CD14-positive monocyte (primary cell): Measurements from ENCODE around the gene UBR2. TPM values are rescaled to one million over a fixed set of nuclear protein-coding genes. Genes with fewer than 3 reads are reported as not detected.
A peak's percentile ranks its signal among the peaks of the same experiment; 100 is the strongest.

ENCODE experiments used
- DNase-seq, 3 donors: peaks; one replicate each; pipeline ENCODE4 v3.0.0-alpha.2; 2011 to 2022
- H2AFZ ChIP-seq: 2 replicates; pipeline ENCODE4 v1.6.0; 2012; ENCODE audit warnings: mild to moderate bottlenecking, low read depth, low read length, inconsistent platforms; ENCODE audit not compliant: insufficient read depth, poor library complexity, severe bottlenecking
- H3K27ac ChIP-seq, 2 donors: 1 replicate in 1 of 2; 2 replicates in 1 of 2; pipeline ENCODE4 v1.5.1; 2012 to 2013; ENCODE audit warnings: low read length in 2 of 2, control low read depth in 1 of 2, inconsistent platforms in 1 of 2, low read depth in 1 of 2, mild to moderate bottlenecking in 1 of 2
- H3K27me3 ChIP-seq, 2 donors: one replicate each; pipeline versions ENCODE4 v1.6.0 to v1.6.1; 2011 to 2013; ENCODE audit warnings: low read length in 2 of 2; ENCODE audit not compliant: control insufficient read depth in 2 of 2, insufficient read depth in 2 of 2
- H3K36me3 ChIP-seq, 2 donors: replicated peaks in 1 of 2; 1 replicate in 1 of 2; 2 replicates in 1 of 2; pipeline versions ENCODE4 v1.5.1 to v1.6.1; 2012 to 2013; ENCODE audit warnings: low read length in 2 of 2, control low read depth in 1 of 2, inconsistent platforms in 1 of 2, mild to moderate bottlenecking in 1 of 2; ENCODE audit not compliant: insufficient read depth in 2 of 2, control insufficient read depth in 1 of 2
- H3K4me1 ChIP-seq, 2 donors: 1 replicate in 1 of 2; 2 replicates in 1 of 2; pipeline versions ENCODE4 v1.5.1 to v1.6.1; 2012 to 2013; ENCODE audit warnings: low read length in 2 of 2, control low read depth in 1 of 2, inconsistent platforms in 1 of 2, mild to moderate bottlenecking in 1 of 2, moderate library complexity in 1 of 2; ENCODE audit not compliant: insufficient read depth in 2 of 2, control insufficient read depth in 1 of 2
- H3K4me2 ChIP-seq: replicated peaks from 2 replicates; pipeline ENCODE3; 2012; ENCODE audit warnings: low read length, moderate library complexity, mild to moderate bottlenecking; ENCODE audit not compliant: poor library complexity, severe bottlenecking; ENCODE audit errors: extremely low read depth
- H3K4me3 ChIP-seq, 3 experiments: fragments of 200-600 bp in 1 of 3; sonication (generic) in 1 of 3; replicated peaks in 1 of 3; 1 replicate in 2 of 3; 2 replicates in 1 of 3; pipeline ENCODE4 v1.5.1; 2011 to 2013; ENCODE audit warnings: low read length in 3 of 3, mild to moderate bottlenecking in 3 of 3, control low read depth in 2 of 3, low read depth in 2 of 3, inconsistent platforms in 1 of 3, moderate library complexity in 1 of 3
- H3K79me2 ChIP-seq: 2 replicates; pipeline ENCODE4 v1.6.0; 2012; ENCODE audit warnings: mild to moderate bottlenecking, control low read depth, inconsistent platforms, low read length, moderate library complexity; ENCODE audit not compliant: insufficient read depth
- H3K9ac ChIP-seq: 2 replicates; pipeline ENCODE4 v1.6.0; 2017; ENCODE audit warnings: low read length, mild to moderate bottlenecking; ENCODE audit not compliant: insufficient read depth, poor library complexity, severe bottlenecking
- H3K9me3 ChIP-seq, 2 donors: replicated peaks in 1 of 2; 1 replicate in 1 of 2; 2 replicates in 1 of 2; pipeline versions ENCODE4 v1.5.1 to v1.6.1; 2012 to 2013; ENCODE audit warnings: low read length in 2 of 2, control low read depth in 1 of 2; ENCODE audit not compliant: control insufficient read depth in 1 of 2, insufficient read depth in 1 of 2
- H4K20me1 ChIP-seq: 2 replicates; pipeline ENCODE4 v1.6.0; 2012; ENCODE audit warnings: mild to moderate bottlenecking, low read length, control low read depth, moderate library complexity; ENCODE audit not compliant: insufficient read depth
- H3K27ac Mint-ChIP-seq, 7 donors: one replicate each; pipeline ENCODE4 v1.8.0; 2020; ENCODE audit warnings: mild to moderate bottlenecking in 7 of 7, mixed read lengths in 7 of 7, moderate library complexity in 6 of 7, inconsistent platforms in 2 of 7
- H3K27me3 Mint-ChIP-seq, 3 donors: one replicate each; pipeline ENCODE4 v1.8.0; 2021 to 2022; ENCODE audit warnings: low read depth in 3 of 3, mild to moderate bottlenecking in 3 of 3, mixed read lengths in 3 of 3, moderate library complexity in 3 of 3, inconsistent platforms in 1 of 3
- H3K36me3 Mint-ChIP-seq, 2 donors: one replicate each; pipeline ENCODE4 v1.8.0; 2020; ENCODE audit warnings: mixed read lengths in 2 of 2, inconsistent platforms in 1 of 2, mild to moderate bottlenecking in 1 of 2
- H3K4me1 Mint-ChIP-seq: one replicate; pipeline ENCODE4 v1.8.0; 2020; ENCODE audit warnings: mild to moderate bottlenecking, mixed read lengths
- H3K4me3 Mint-ChIP-seq, 2 donors: one replicate each; pipeline ENCODE4 v1.8.0; 2020; ENCODE audit warnings: mild to moderate bottlenecking in 2 of 2, mixed read lengths in 2 of 2, moderate library complexity in 1 of 2
- H3K9me3 Mint-ChIP-seq, 7 donors: one replicate each; pipeline ENCODE4 v1.8.0; 2020 to 2022; ENCODE audit warnings: mixed read lengths in 7 of 7, mild to moderate bottlenecking in 6 of 7, moderate library complexity in 6 of 7, inconsistent platforms in 2 of 7
- CTCF ChIP-seq: fragments of 200-600 bp; IDR thresholded peaks from one replicate; pipeline ENCODE4 v1.8.0; 2022; ENCODE audit warnings: antibody characterized with exemption, mild to moderate bottlenecking
- WGBS: methylation state at CpG from one replicate; pipeline ENCODE4 v1.1.5; 2013; ENCODE audit warnings: missing lambda C conversion rate; ENCODE audit not compliant: insufficient coverage; 5-methylcytosine and 5-hydroxymethylcytosine counted together
- intact Hi-C, 2 donors: fragments of 100-400 bp; cut with micrococcal nuclease; formaldehyde crosslinking; loops; one replicate each; pipeline versions ENCODE4 v1.15.0 to v1.15.1; 2023
- polyA plus RNA-seq, 3 donors: library from polyadenylated mRNA; depleted of rRNA in 1 of 3; unstranded in 2 of 3; stranded (reverse) in 1 of 3; fragments of 300-500 nt in 2 of 3; fragments of >200 nt in 1 of 3; fragmentation: Illumina TruSeq in 2 of 3; gene quantifications; 1 replicate in 2 of 3; 2 replicates in 1 of 3; pipeline ENCODE4 v1.2.3, GENCODE V29; 2012 to 2021

UBR2 gene
- polyA plus RNA-seq, 3 donors: 9.0 to 17.8 (median 12.8) TPM

GRCh38 chr6:42690151-42690702 is 126.4 kb downstream of the UBR2 start:
- H2AFZ ChIP-seq: no peak overlapping the region
- no peaks in the 10 kb centered on the region for H3K4me1 Mint-ChIP-seq
- intact Hi-C loops: loop anchor here in 1 of 2 donors (5.0 kb wide), 1 partner anchor 38 kb away; no protein-coding TSS in a partner anchor
- peaks cover 7% of the 10 kb centered on the region for H4K20me1 ChIP-seq
- H3K9me3 Mint-ChIP-seq: peaks cover 0 to 3% (median 0%) of the 10 kb centered on the region in 7 donors
- no peaks in the 10 kb centered on the region for H3K79me2 ChIP-seq
- no peaks in the 10 kb centered on the region for H3K27me3 Mint-ChIP-seq
- DNase-seq: no peak
- H3K36me3 Mint-ChIP-seq: peaks cover 87 to 93% of the 10 kb centered on the region in 2 donors
- H3K4me3 ChIP-seq: no peak overlapping the region
- H3K27ac ChIP-seq: peak overlapping the region in 1 of 2 donors; percentile 48
- 100% methylated on average over 3 of the region's 5 CpGs for WGBS
- no peak overlapping the region for H3K4me2 ChIP-seq
- TF ChIP-seq CTCF: no peak
- peaks cover 80 to 97% of the 10 kb centered on the region in 2 donors for H3K36me3 ChIP-seq
- peak overlapping the region in 3 of 7 donors; percentile 24 to 72 (median 33) for H3K27ac Mint-ChIP-seq
- H3K4me3 Mint-ChIP-seq: no peak overlapping the region
- H3K9ac ChIP-seq: no peak overlapping the region
- no peaks in the 10 kb centered on the region for H3K9me3 ChIP-seq
- H3K27me3 ChIP-seq: no peaks in the 10 kb centered on the region
- H3K4me1 ChIP-seq: no peaks in the 10 kb centered on the region

- H3K4me3 ChIP-seq: no peak overlapping the region
- H4K20me1 ChIP-seq: peaks cover 7% of the 10 kb centered on the region
- H3K27me3 Mint-ChIP-seq: no peaks in the 10 kb centered on the region
- no peak overlapping the region for H3K9ac ChIP-seq
- H3K36me3 Mint-ChIP-seq: peaks cover 81 to 87% of the 10 kb centered on the region in 2 donors
- 79% methylated on average over 2 of the region's 2 CpGs for WGBS
- H3K4me1 Mint-ChIP-seq: no peaks in the 10 kb centered on the region
- no peak overlapping the region for H3K4me2 ChIP-seq
- no peaks in the 10 kb centered on the region for H3K79me2 ChIP-seq
- H3K36me3 ChIP-seq: peaks cover 74 to 91% of the 10 kb centered on the region in 2 donors
- intact Hi-C loops: loop anchor here in 1 of 2 donors (5.0 kb wide), 1 partner anchor 39 kb away; no protein-coding TSS in a partner anchor
- H3K9me3 ChIP-seq: no peaks in the 10 kb centered on the region
- DNase-seq: no peak
- no peaks in the 10 kb centered on the region for H3K4me1 ChIP-seq
- H3K9me3 Mint-ChIP-seq: peaks cover 0 to 3% (median 0%) of the 10 kb centered on the region in 7 donors
- H2AFZ ChIP-seq: no peak overlapping the region
- no peak overlapping the region for H3K4me3 Mint-ChIP-seq
- no peaks in the 10 kb centered on the region for H3K27me3 ChIP-seq
- peak overlapping the region in 1 of 2 donors; percentile 48 for H3K27ac ChIP-seq
- TF ChIP-seq CTCF: no peak
- H3K27ac Mint-ChIP-seq: peak overlapping the region in 1 of 7 donors; percentile 29
These were observed 127.0 kb downstream of the UBR2 start for GRCh38 chr6:42690872-42691271.
